ENCODE measurements around the gene PPP2R5E.

GRCh38 chr14:63508033-63508432, 35.1 kb downstream of the PPP2R5E start:
- no peak for TF ChIP-seq CTCF (IDR thresholded peaks at IDR 0.05)
- TF ChIP-seq POLR2A (IDR thresholded peaks at IDR 0.05): no peak
